T1000 (cell line): Measurements from ENCODE around the gene MSI2.
A peak's percentile ranks its signal among the peaks of the same experiment; 100 is the strongest.

Experiments
- DNase-seq: peaks from one replicate; lab custom pipeline; 2025; ENCODE audit warnings: mixed read lengths; lab: John Stamatoyannopoulos, UW

Gene MSI2

GRCh38 chr17:57441270-57441600 is 184.9 kb downstream of the MSI2 start:
- DNase-seq, result no peak

DNA sequence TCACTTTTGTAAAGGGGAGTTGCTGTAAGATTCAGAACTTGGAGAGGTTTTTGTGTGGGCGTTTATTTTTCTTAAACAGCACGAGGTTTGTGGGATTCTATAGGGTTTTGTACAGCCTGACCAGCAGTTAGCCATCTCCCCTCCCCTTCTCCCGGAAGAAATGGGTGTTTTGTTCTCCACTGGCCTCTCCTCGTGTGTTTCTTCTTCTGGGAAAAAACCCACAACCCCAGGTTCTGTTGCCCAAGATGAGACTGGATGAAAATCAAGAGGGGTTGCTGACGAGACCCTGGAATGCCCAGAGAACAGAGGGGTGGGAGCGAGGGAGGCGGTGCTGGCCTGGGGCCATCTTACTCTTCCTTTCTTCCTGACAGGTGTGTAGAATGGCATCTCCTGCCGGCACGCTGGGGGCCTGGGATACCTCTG is 186.1 kb downstream of the MSI2 start:
- no peak for DNase-seq

GRCh38 chr17:57442914-57443571 is 186.7 kb downstream of the MSI2 start:
- peak; percentile 13 for DNase-seq

- no peak for DNase-seq
These were observed 187.5 kb downstream of the MSI2 start for GRCh38 chr17:57443781-57444180.

- DNase-seq, result peak; percentile 16
These were observed 188.5 kb downstream of the MSI2 start for GRCh38 chr17:57444682-57445450.

DNA sequence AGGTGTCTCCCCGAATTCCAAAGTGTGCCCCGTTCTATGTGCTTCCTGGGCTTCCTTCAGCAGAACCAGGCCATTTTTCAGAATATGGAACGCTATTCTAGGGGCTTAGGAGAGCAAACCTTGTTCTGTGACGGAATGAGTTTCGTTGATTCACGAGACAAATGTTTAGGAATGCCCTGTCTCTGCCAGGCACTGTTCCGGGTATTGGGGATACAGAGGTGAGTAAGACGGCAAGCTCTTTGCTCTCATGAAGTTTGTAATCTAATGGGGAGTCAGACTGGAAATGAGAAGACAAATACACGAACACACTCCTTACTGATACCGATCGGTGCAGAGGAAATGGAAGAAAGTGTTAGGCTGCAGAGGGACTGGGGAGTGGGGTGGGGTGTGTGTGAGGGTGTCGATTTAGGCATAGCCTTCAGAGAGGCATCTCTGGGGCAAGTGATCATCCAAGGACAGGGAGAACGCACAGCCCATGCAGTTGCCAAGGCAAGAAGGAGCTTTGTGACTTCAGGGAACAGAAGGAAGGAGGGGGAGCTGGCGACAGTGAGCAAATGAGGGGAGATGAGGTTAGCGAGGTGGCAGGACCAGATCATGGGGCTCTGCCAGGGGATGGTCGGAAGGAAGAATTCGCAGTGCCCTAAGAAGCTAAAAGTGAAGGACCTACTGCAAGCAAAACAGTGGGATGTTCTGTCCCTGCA is 189.6 kb downstream of the MSI2 start:
- no peak for DNase-seq

DNA sequence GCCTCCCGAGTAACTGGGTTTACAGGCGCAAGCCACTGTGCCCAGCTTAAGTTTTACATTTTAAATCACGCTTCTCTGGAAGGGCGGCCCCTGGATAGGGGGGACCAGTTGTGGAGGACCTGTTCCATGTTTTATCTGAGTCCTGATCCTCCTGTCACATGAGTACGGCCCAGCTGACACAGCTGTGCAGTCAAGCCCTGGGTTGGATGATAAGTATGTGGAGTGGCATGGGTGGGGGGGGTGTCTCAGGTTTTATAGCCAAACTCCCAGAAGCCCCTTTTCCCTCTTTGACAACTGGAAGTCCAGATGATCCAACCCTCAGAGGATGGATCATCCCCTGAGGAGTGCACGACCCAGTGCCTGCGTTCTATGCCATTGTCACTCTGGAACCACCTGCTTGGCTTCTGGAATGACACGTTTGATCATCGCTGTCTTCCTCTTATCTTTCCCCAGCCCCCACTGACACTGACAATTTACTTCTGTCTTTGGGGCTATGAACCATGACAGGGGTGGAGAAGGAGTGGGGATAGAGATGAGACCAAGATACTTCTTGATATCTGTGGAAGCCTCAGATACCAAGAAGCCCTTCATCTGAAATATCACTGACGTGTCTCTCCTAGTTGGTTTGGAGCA is 191.2 kb downstream of the MSI2 start:
- no peak for DNase-seq

- no peak for DNase-seq
These were observed 191.9 kb downstream of the MSI2 start for GRCh38 chr17:57447990-57448758.

DNA sequence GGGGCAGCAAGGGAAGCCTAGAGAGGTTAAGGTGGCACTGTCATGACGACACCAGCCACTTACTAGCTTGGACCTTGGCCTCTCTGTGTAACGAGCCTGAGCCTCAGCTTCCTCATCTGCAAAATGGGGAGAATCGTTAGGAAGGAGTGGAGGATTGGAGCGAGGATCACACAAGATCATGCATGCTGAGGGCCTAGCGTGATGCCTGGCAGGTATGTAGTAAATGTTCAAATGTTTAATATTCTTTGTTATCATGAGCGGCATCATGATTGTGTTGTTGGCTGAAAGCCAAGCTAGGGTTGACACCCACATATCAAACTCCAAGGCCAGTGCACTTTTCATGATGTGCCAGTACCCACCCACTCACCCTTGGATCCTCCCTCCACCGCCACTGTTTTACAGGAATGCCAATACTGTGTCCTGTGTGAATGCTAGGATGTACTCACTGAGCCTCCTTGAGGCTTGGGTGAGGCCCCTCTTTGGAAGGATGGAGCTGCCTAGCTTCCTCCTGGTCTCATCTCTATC is 192.5 kb downstream of the MSI2 start:
- DNase-seq, result no peak

- no peak for DNase-seq
These were observed 194.9 kb downstream of the MSI2 start for GRCh38 chr17:57451191-57451590.

DNA sequence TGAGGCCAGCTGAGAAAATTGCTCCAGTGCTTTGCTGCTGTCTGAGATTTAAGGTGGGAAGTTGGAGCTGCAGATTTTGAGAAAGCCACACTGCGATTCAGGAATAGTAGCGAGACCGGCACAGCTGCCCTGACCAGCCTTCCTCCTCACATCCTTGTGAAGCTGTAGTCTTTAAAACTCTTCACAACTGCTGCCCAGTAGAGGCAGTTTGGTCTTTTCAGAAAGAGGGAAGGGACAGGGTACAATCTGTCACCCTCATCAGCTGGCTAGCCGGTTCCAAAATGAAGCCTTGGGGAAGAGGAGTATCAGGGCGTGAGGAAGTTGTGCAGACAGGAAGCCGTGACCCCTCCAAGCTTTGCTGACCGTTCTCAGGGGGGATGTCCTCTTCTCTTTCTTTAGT is 195.3 kb downstream of the MSI2 start:
- no peak for DNase-seq

GRCh38 chr17:57453841-57454425 is 197.6 kb downstream of the MSI2 start:
- DNase-seq, result no peak

- no peak for DNase-seq
These were observed 198.4 kb downstream of the MSI2 start for GRCh38 chr17:57454729-57455062.

- DNase-seq, result no peak
These were observed 199.0 kb downstream of the MSI2 start for GRCh38 chr17:57455063-57455914.

- DNase-seq, result no peak
These were observed 200.3 kb downstream of the MSI2 start for GRCh38 chr17:57456622-57457021.

- DNase-seq, result no peak
These were observed 200.9 kb downstream of the MSI2 start for GRCh38 chr17:57457188-57457587.

- no peak for DNase-seq
These were observed 202.5 kb downstream of the MSI2 start for GRCh38 chr17:57458718-57459285.

- peak; percentile 55 for DNase-seq
These were observed 203.1 kb downstream of the MSI2 start for GRCh38 chr17:57459286-57459915.

DNA sequence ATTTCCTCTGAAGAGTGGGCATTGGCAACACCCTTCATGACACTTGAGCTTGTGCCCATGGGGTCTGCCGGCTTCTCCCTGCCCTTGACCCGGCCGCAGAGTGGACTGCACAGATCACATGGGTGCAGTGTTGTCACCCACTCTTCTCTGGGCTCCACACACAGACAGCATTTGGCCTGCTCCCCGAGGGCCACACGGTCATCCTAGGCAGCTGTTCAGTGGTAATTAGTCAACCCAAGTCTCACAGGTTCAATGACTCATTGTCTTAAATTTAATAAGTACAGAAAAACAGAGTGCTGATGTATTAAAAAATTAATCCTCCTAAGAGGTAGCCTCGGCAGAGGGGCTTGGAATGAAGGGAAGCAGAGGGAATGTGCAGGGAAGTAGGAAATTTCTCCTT is 204.8 kb downstream of the MSI2 start:
- no peak for DNase-seq
